Measurements from ENCODE around the gene STK32C.

- TF ChIP-seq CTCF (IDR thresholded peaks at IDR 0.05) (no peak), POLR2A (IDR thresholded peaks at IDR 0.05) (no peak), EP300 (IDR thresholded peaks at IDR 0.05) (no peak)
Measured at GRCh38 chr10:132341781-132342180, 34.0 kb upstream of the STK32C start.

All from tibial nerve (tissue), 4 donors.